Heart right ventricle (tissue), 16 donors: ENCODE measurements around the gene ZMIZ1. TPM values are rescaled to one million over a fixed set of nuclear protein-coding genes. Genes with fewer than 3 reads are reported as not detected.
A peak's percentile ranks its signal among the peaks of the same experiment; 100 is the strongest.

Source experiments
- ATAC-seq, 8 donors: fragments of 200-7000 bp; cut with Tn5 transposase; one replicate each; pipeline ENCODE4 v1.9.1; 2020; ENCODE audit warnings: mild to moderate bottlenecking in 8 of 8, moderate library complexity in 8 of 8, moderate number of reproducible peaks in 1 of 8
- DNase-seq, 2 donors: peaks; one replicate each; pipeline ENCODE4 v3.0.0-alpha.2; 2020
- H3K27ac ChIP-seq, 10 donors: fragments of 200-600 bp; sonication (generic) in 2 of 10; one replicate each; pipeline versions ENCODE4 v1.5.0 to v1.8.0; 2020 to 2022; ENCODE audit warnings: mild to moderate bottlenecking in 3 of 10
- H3K27me3 ChIP-seq, 7 donors: fragments of 200-600 bp; one replicate each; pipeline ENCODE4 v1.8.0; 2021 to 2022; ENCODE audit warnings: mild to moderate bottlenecking in 2 of 7
- H3K36me3 ChIP-seq, 9 donors: fragments of 200-600 bp; sonication (generic) in 1 of 9; one replicate each; pipeline versions ENCODE4 v1.5.0 to v1.8.0; 2020 to 2022; ENCODE audit warnings: mild to moderate bottlenecking in 2 of 9
- H3K4me1 ChIP-seq, 9 donors: fragments of 200-600 bp; sonication (generic) in 1 of 9; one replicate each; pipeline versions ENCODE4 v1.5.0 to v1.8.0; 2020 to 2022; ENCODE audit warnings: mild to moderate bottlenecking in 4 of 9
- H3K4me3 ChIP-seq, 10 donors: fragments of 200-600 bp; sonication (generic) in 2 of 10; one replicate each; pipeline versions ENCODE4 v1.5.0 to v1.8.0; 2020 to 2022; ENCODE audit warnings: mild to moderate bottlenecking in 7 of 10, moderate library complexity in 2 of 10
- H3K9me3 ChIP-seq, 11 donors: fragments of 200-600 bp in 10 of 11; sonication (generic) in 2 of 11; one replicate each; pipeline versions ENCODE4 v1.5.0 to v1.8.0; 2013 to 2022; ENCODE audit warnings: mild to moderate bottlenecking in 2 of 11, control low read depth in 1 of 11, moderate library complexity in 1 of 11
- CTCF ChIP-seq, 9 donors: fragments of 200-600 bp; sonication (generic) in 2 of 9; IDR thresholded peaks; one replicate each; pipeline versions ENCODE4 v1.5.0 to v1.8.0; 2021 to 2022; ENCODE audit warnings: antibody characterized with exemption in 9 of 9, mild to moderate bottlenecking in 5 of 9, moderate library complexity in 1 of 9
- WGBS, 2 donors: extraction: QIAGEN DNeasy Blood & Tissue Kit; methylation state at CpG; one replicate each; pipeline ENCODE4 v1.1.7; 2013; ENCODE audit warnings: inconsistent platforms in 1 of 2; 5-methylcytosine and 5-hydroxymethylcytosine counted together
- intact Hi-C, 10 donors: fragments of 100-400 bp; cut with DNase I; formaldehyde crosslinking; loops; one replicate each; pipeline versions ENCODE4 v1.11.1 to v1.14.2; 2022
- polyA plus RNA-seq, 2 donors: library from polyadenylated mRNA; stranded (reverse); fragments of 200-250 nt; gene quantifications; one replicate each; pipeline ENCODE4 v1.2.3, GENCODE V29; 2013
- total RNA-seq, 10 donors: library from RNA; stranded (reverse); fragmentation: NEBNext Ultra II Directional in 3 of 10; extraction: Animal tissue kit (Norgen Biotek cat#: 25700) in 3 of 10; gene quantifications; one replicate each; pipeline versions ENCODE4 v1.2.1 to v1.2.4, GENCODE V29; 2021 to 2023
- donor health status: Arrhythmogenic right ventricular cardiomyopathy.
- donor health status: ischemic (EF 13 %, LVEDD 7.1; RV severe dilation, severe dysfunction).
- donor health status: healthy with polysubstance abuse.
- donor health status: DM: no; HTN: yes; CAD: no.
- donor health status: DM: no; HTN: no; CAD: no.
- donor health status: ischemic (EF 25% LVEDD 6.9; RV normal size, moderate dysfunction).
- donor health status: ischemic (EF 25% LVEDD 5.7; RV mildly dilated, moderate dysfunction).
- donor health status: healthy.
- donor health status: DM: yes; HTN: yes; CAD: no.
- donor health status: Ischemic cardiomyopathy.
- donor health status: ischemic (EF 35%, LVEDD 5.7; RV mildly dilated, moderate dysfunction).
- donor health status: nonischemic (EF 11% LVEDD 7.7; RV severe dilation, severe dysfunction).
- donor health status: DM: yes; HTN: yes; CAD: no.
- donor health status: PGD.
- donor health status: ischemic (EF 29% LVEDD 5.4; RV normal size, mild dysfunction).
- donor health status: nonischemic (EF 23%, LVEDD 6.1; RV moderate dilation, normal function).

ZMIZ1 gene
- total and polyA plus RNA-seq, 12 donors = 24.2 to 61.5 (median 49.8) TPM

- TF ChIP-seq CTCF (IDR thresholded peaks at IDR 0.05) = no peak
- H3K4me3 ChIP-seq = peak overlapping the region in 6 of 10 donors; percentile 53 to 70 (median 64)
- H3K36me3 ChIP-seq = peaks cover 0 to 4% (median 0%) of the 10 kb centered on the region in 9 donors
- H3K27me3 ChIP-seq = no peaks in the 10 kb centered on the region
- H3K9me3 ChIP-seq = no peaks in the 10 kb centered on the region
- H3K4me1 ChIP-seq = peaks cover 66 to 93% (median 88%) of the 10 kb centered on the region in 9 donors
- intact Hi-C loops = loop anchor here in 1 of 10 donors (10.0 kb wide), 1 partner anchor 100 kb away; the partner anchor contains the start of gene PPIF
- DNase-seq = peak in 1 of 2 donors; percentile 10
- WGBS, 2 donors = 61 to 63% methylated on average over 15 of the region's 15 CpGs
- H3K27ac ChIP-seq = peak overlapping the region; percentile 69 to 95 (median 88)
- peak in 1 of 8 donors; percentile 1 for ATAC-seq
These were observed 176.2 kb downstream of the ZMIZ1 start for GRCh38 chr10:79244841-79245504.

GRCh38 chr10:79245539-79246208, 176.9 kb downstream of the ZMIZ1 start:
- peaks cover 67 to 92% (median 88%) of the 10 kb centered on the region in 9 donors for H3K4me1 ChIP-seq
- 60 to 69% methylated on average over 9 of the region's 9 CpGs for WGBS, 2 donors
- DNase-seq (peak in 1 of 2 donors; percentile 12), ATAC-seq (peak in 1 of 8 donors; percentile 0)
- peaks cover 0 to 4% (median 0%) of the 10 kb centered on the region in 9 donors for H3K36me3 ChIP-seq
- TF ChIP-seq CTCF (IDR thresholded peaks at IDR 0.05) = no peak
- no peaks in the 10 kb centered on the region for H3K9me3 ChIP-seq
- intact Hi-C loops = loop anchor here in 1 of 10 donors (10.0 kb wide), 1 partner anchor 99 kb away; the partner anchor contains the start of gene PPIF
- H3K27ac ChIP-seq = peak overlapping the region; percentile 69 to 95 (median 88)
- H3K4me3 ChIP-seq = peak overlapping the region in 6 of 10 donors; percentile 5 to 69 (median 36)
- H3K27me3 ChIP-seq = no peaks in the 10 kb centered on the region

- no peak for TF ChIP-seq CTCF (IDR thresholded peaks at IDR 0.05)
- no peaks in the 10 kb centered on the region for H3K27me3 ChIP-seq
- intact Hi-C loops = loop anchor here in 1 of 10 donors (10.0 kb wide), 1 partner anchor 99 kb away; the partner anchor contains the start of gene PPIF
- DNase-seq = peak; percentile 66 to 84
- H3K36me3 ChIP-seq = peaks cover 0 to 4% (median 0%) of the 10 kb centered on the region in 9 donors
- no peaks in the 10 kb centered on the region for H3K9me3 ChIP-seq
- peaks cover 66 to 92% (median 88%) of the 10 kb centered on the region in 9 donors for H3K4me1 ChIP-seq
- ATAC-seq = peak; percentile 5 to 80 (median 38)
- WGBS, 2 donors = 21 to 26% methylated on average over 14 of the region's 14 CpGs
- peak overlapping the region in 5 of 10 donors; percentile 5 to 69 (median 19) for H3K4me3 ChIP-seq
- H3K27ac ChIP-seq = peak overlapping the region; percentile 69 to 95 (median 88)
These were observed 177.4 kb downstream of the ZMIZ1 start for GRCh38 chr10:79246209-79246581.

- Histone ChIP-seq H3K4me1 (peaks cover 60 to 91% (median 87%) of the 10 kb centered on the region in 9 donors), H3K27ac (peak overlapping the region; percentile 69 to 95 (median 88)), H3K36me3 (peaks cover 0 to 4% (median 0%) of the 10 kb centered on the region in 9 donors), H3K9me3 (no peaks in the 10 kb centered on the region), H3K27me3 (no peaks in the 10 kb centered on the region), H3K4me3 (peak overlapping the region in 5 of 10 donors; percentile 5 to 69 (median 19))
- WGBS, 2 donors = 31 to 43% methylated on average over 14 of the region's 14 CpGs
- DNase-seq (peak; percentile 82 to 84), ATAC-seq (peak; percentile 44 to 65 (median 58))
- peak in 3 of 9 donors; percentile 16 to 32 (median 20) for TF ChIP-seq CTCF (IDR thresholded peaks at IDR 0.05)
- intact Hi-C loops = loop anchor here in 1 of 10 donors (10.0 kb wide), 1 partner anchor 98 kb away; the partner anchor contains the start of gene PPIF
These were observed 178.0 kb downstream of the ZMIZ1 start for GRCh38 chr10:79246606-79247275.
